Loucy (cell line): ENCODE measurements around the gene SOX8.

Experiments used
- H2AFZ ChIP-seq: fragments of 200-600 bp; sonication (generic); 2 replicates; pipeline ENCODE4 v1.6.0; 2016; ENCODE audit warnings: antibody characterized with exemption, mild to moderate bottlenecking, low read length, moderate library complexity
- H3F3A ChIP-seq: fragments of 200-600 bp; 2 replicates; pipeline ENCODE4 v1.6.0; 2016; ENCODE audit warnings: antibody characterized with exemption, low read depth, mild to moderate bottlenecking
- H3K27me3 ChIP-seq: fragments of 200-600 bp; sonication (generic); 2 replicates; pipeline ENCODE4 v1.6.1; 2014; ENCODE audit warnings: low read length, mild to moderate bottlenecking; ENCODE audit not compliant: insufficient read depth, poor library complexity, severe bottlenecking
- H3K36me3 ChIP-seq: fragments of 200-600 bp; sonication (generic); 2 replicates; pipeline ENCODE4 v1.6.1; 2016; ENCODE audit warnings: low read length; ENCODE audit not compliant: insufficient read depth
- H3K4me1 ChIP-seq: fragments of 200-600 bp; sonication (generic); 2 replicates; pipeline ENCODE4 v1.5.1; 2014; ENCODE audit warnings: low read length, mild to moderate bottlenecking; ENCODE audit not compliant: insufficient read depth, poor library complexity, severe bottlenecking
- H3K4me2 ChIP-seq: fragments of 200-600 bp; sonication (generic); 2 replicates; pipeline ENCODE4 v1.6.0; 2014; ENCODE audit warnings: antibody characterized with exemption, low read length, low read depth, mild to moderate bottlenecking; ENCODE audit not compliant: poor library complexity, severe bottlenecking
- H3K4me3 ChIP-seq: fragments of 200-600 bp; sonication (generic); 2 replicates; pipeline ENCODE4 v1.5.1; 2014; ENCODE audit warnings: low read length, mild to moderate bottlenecking, mixed read lengths; ENCODE audit not compliant: poor library complexity, severe bottlenecking
- H3K79me2 ChIP-seq: fragments of 200-600 bp; sonication (generic); 2 replicates; pipeline ENCODE4 v1.6.1; 2014; ENCODE audit warnings: low read length; ENCODE audit not compliant: insufficient read depth
- H3K9ac ChIP-seq: fragments of 200-600 bp; sonication (generic); 2 replicates; pipeline ENCODE4 v1.6.0; 2014; ENCODE audit warnings: mild to moderate bottlenecking, low read depth, low read length, moderate library complexity; ENCODE audit not compliant: poor library complexity, severe bottlenecking
- H3K9me2 ChIP-seq: fragments of 200-600 bp; sonication (generic); replicated peaks from 2 replicates; pipeline ENCODE4 v1.6.1; 2016; ENCODE audit warnings: low read depth, low read length, mixed read lengths
- H3K9me3 ChIP-seq: fragments of 200-600 bp; sonication (generic); 2 replicates; pipeline ENCODE4 v1.6.1; 2014; ENCODE audit warnings: mild to moderate bottlenecking, antibody characterized with exemption, low read length, low read depth; ENCODE audit not compliant: insufficient read depth
- H4K20me1 ChIP-seq: fragments of 200-600 bp; sonication (generic); 2 replicates; pipeline ENCODE4 v1.6.0; 2014; ENCODE audit warnings: antibody characterized with exemption, low read length, mild to moderate bottlenecking; ENCODE audit not compliant: insufficient read depth, poor library complexity, severe bottlenecking
- EZH2phosphoT487 ChIP-seq: fragments of 200-600 bp; IDR thresholded peaks from 2 replicates; pipeline ENCODE4 v1.6.1; 2018; ENCODE audit warnings: antibody characterized with exemption, mild to moderate bottlenecking, moderate library complexity, borderline replicate concordance
- TF ChIP-seq, protein P1 (sequence below): fragments of 200-600 bp; sonication (generic); conservative IDR thresholded peaks from 2 replicates; pipeline ENCODE4 v1.5.1; 2014; ENCODE audit warnings: mild to moderate bottlenecking, antibody characterized with exemption, low read length

SOX8 gene

DNA sequence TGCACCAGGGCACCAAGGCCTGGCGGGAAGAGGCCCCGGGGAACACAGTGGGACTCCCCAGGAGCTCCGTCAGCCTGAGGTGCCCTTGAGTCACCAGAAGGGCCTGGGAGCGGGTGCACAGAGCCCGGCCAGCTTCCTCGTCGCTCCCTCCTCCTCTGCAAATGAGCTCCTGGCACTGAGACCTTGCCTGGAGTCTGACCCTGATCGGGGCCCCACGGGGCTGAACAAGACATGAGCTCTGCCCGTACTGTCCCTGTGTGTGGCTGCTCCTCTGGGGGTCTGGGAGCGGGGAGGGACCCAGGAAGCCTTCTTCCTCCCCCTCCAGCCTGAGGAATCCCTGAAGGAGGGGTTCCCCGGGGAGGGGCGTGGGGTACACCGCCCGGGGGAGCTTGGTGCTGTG lies 54.6 kb downstream of the SOX8 start:
- H3F3A ChIP-seq = no peaks in the 10 kb centered on the region

More for the DNA sequence above, 54.6 kb downstream of the SOX8 start:
- no peaks in the 10 kb centered on the region for H3K36me3 ChIP-seq
- no peaks in the 10 kb centered on the region for H3K9me3 ChIP-seq
- H3K79me2 ChIP-seq = no peaks in the 10 kb centered on the region
- H4K20me1 ChIP-seq = no peaks in the 10 kb centered on the region
- no peak overlapping the region for H3K4me3 ChIP-seq
- H2AFZ ChIP-seq = no peak overlapping the region
- H3K9ac ChIP-seq = no peak overlapping the region
- no peaks in the 10 kb centered on the region for H3K27me3 ChIP-seq
- TF ChIP-seq, protein P1, sequence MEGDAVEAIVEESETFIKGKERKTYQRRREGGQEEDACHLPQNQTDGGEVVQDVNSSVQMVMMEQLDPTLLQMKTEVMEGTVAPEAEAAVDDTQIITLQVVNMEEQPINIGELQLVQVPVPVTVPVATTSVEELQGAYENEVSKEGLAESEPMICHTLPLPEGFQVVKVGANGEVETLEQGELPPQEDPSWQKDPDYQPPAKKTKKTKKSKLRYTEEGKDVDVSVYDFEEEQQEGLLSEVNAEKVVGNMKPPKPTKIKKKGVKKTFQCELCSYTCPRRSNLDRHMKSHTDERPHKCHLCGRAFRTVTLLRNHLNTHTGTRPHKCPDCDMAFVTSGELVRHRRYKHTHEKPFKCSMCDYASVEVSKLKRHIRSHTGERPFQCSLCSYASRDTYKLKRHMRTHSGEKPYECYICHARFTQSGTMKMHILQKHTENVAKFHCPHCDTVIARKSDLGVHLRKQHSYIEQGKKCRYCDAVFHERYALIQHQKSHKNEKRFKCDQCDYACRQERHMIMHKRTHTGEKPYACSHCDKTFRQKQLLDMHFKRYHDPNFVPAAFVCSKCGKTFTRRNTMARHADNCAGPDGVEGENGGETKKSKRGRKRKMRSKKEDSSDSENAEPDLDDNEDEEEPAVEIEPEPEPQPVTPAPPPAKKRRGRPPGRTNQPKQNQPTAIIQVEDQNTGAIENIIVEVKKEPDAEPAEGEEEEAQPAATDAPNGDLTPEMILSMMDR = no peak
- no peak for TF ChIP-seq EZH2phosphoT487
- no peak overlapping the region for H3K4me2 ChIP-seq
- H3K4me1 ChIP-seq = no peaks in the 10 kb centered on the region
- H3K9me2 ChIP-seq = no peaks in the 10 kb centered on the region
